ENCODE measurements around the gene CMIP. TPM values are rescaled to one million over a fixed set of nuclear protein-coding genes. Genes with fewer than 3 reads are reported as not detected.
"Not testable (repeated sequence)": the region's sequence is repeated elsewhere in the genome, so short reads cannot be mapped to it uniquely, and the experiment has no call there.

The CMIP gene
- total RNA-seq, 2 donors from 2014 or later: 7.7 to 19.2 TPM

- H3K4me3 ChIP-seq: no peak overlapping the region
- no peaks in the 10 kb centered on the region for H3K9me3 ChIP-seq
- no peaks in the 10 kb centered on the region for H3K36me3 ChIP-seq
- peaks cover 0 to 50% of the 10 kb centered on the region in 2 donors for H3K4me1 ChIP-seq
- DNase-seq (ENCODE audit: low spot score): no peak
- TF ChIP-seq CTCF (IDR thresholded peaks at IDR 0.05): no peak
- no peaks in the 10 kb centered on the region for H3K27me3 ChIP-seq
- no peak overlapping the region for H3K27ac ChIP-seq
These were observed 76.6 kb downstream of the CMIP start for GRCh38 chr16:81521141-81521626.

DNA sequence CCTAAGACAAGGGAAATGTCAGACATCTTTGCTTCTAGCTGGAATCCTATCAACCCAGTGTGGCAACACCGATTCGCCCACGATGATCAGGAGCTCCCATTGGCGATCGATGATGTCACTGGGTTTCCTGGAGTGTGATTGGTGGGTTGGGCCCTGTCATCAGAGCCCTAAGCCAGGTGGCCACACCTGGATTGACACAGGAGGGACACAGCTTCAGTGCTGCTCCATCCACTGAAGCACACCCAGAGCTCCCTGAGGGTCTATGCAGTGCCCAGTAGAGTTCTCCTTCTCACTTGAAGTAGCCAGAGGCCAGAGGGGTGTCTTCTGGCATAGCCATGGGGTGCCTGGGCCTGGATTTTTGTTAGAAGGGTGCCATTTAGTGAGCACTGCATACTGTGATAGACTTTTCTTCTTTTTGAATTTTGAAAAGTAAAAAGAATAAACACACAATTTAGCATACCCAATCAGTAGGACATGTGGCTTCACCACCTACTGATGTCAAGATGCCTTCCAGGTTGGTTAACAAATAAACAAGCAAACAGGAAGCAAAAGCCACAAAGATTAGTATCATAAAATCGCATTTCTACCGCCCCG, 77.6 kb downstream of the CMIP start:
- H3K4me3 ChIP-seq: no peak overlapping the region
- DNase-seq (ENCODE audit: low spot score): no peak
- H3K4me1 ChIP-seq: peaks cover 0 to 55% of the 10 kb centered on the region in 2 donors
- H3K9me3 ChIP-seq: no peaks in the 10 kb centered on the region
- no peaks in the 10 kb centered on the region for H3K27me3 ChIP-seq
- H3K36me3 ChIP-seq: no peaks in the 10 kb centered on the region
- no peak overlapping the region for H3K27ac ChIP-seq
- no peak for TF ChIP-seq CTCF (IDR thresholded peaks at IDR 0.05)

GRCh38 chr16:81522851-81523250, 78.2 kb downstream of the CMIP start:
- H3K27ac ChIP-seq; H3K9me3 ChIP-seq; H3K27me3 ChIP-seq; H3K36me3 ChIP-seq; H3K4me3 ChIP-seq; DNase-seq (ENCODE audit: low spot score): not testable (repeated sequence)
- peaks cover 0 to 52% of the 10 kb centered on the region in 2 donors for H3K4me1 ChIP-seq

DNA sequence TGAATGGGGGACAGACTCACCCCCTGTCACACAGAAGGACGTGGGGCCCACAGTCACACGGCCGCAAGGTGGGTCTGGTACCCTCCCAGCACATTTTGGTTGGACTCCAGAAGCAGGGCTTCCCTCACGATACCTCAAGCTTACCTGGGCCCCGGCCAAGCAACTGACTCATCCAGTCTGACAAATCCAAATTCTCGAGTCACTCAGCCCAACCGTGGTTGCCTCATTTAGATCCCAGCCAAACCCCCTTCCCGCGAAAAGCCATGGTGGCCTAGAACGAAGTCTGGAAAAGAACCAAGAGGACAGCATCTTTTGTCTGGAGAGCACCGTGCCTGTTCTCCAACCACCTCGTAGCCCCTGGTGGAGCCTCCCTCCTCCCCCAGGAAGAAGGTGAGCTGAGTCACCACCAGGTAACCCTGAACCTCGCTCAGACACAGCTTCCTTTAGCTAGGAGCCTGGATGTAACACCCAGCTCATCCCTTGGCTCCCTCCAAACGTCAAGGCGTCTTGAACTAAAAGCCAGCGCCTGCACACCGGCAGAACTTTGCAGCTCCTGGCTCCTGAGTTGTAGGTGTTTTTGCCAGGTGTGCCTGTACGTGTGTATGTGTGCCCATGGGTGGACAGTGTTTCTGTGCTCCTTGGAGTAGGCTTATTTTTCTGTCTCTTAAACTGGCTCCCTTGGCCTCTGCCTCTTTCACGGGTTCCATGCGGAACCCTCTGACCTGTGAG, 78.9 kb downstream of the CMIP start:
- Histone ChIP-seq H3K27me3 (no peaks in the 10 kb centered on the region), H3K36me3 (no peaks in the 10 kb centered on the region), H3K4me1 (peaks cover 0 to 45% of the 10 kb centered on the region in 2 donors), H3K4me3 (no peak overlapping the region), H3K27ac (no peak overlapping the region), H3K9me3 (no peaks in the 10 kb centered on the region)
- DNase-seq (ENCODE audit: low spot score): peak; percentile 74
- no peak for TF ChIP-seq CTCF (IDR thresholded peaks at IDR 0.05)

DNA sequence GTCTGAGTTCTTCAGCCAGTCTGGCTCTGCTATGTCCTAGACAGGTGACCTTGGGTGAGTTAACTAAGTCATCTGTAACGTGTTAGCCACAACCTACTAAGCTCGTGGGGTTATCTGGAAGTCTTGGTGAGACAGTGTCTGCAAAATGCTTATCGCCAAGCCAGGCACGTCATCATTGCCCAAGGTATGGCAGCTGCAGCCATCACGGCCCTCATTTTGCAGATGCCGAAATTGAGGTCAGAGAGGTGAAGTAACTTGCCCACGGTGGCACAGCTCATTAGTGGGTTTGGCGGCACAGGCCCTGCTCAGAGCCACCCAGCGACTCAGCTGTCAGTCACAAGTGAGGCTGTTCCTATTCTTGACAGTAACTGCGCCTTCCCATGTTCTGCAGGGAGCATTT, 79.8 kb downstream of the CMIP start:
- Histone ChIP-seq H3K27me3 (no peaks in the 10 kb centered on the region), H3K27ac (no peak overlapping the region), H3K9me3 (no peaks in the 10 kb centered on the region), H3K36me3 (no peaks in the 10 kb centered on the region), H3K4me3 (no peak overlapping the region), H3K4me1 (peaks cover 0 to 37% of the 10 kb centered on the region in 2 donors)
- no peak for TF ChIP-seq CTCF (IDR thresholded peaks at IDR 0.05)
- DNase-seq (ENCODE audit: low spot score): no peak

GRCh38 chr16:81524885-81525284, 80.3 kb downstream of the CMIP start:
- not testable (repeated sequence) for H3K27me3 ChIP-seq; H3K4me3 ChIP-seq; DNase-seq (ENCODE audit: low spot score); H3K9me3 ChIP-seq; H3K36me3 ChIP-seq; H3K27ac ChIP-seq
- H3K4me1 ChIP-seq: peaks cover 0 to 32% of the 10 kb centered on the region in 2 donors

Measured in right atrium auricular region (tissue), 2 donors.